DND-41 (cell line): ENCODE results near the gene TBX18.

ENCODE experiments used
- ATAC-seq: fragments of 200-7000 bp; cut with Tn5 transposase; 3 replicates; pipeline ENCODE4 v1.9.1; 2021; ENCODE audit warnings: low read depth; ENCODE audit not compliant: insufficient read depth
- DNase-seq: peaks from one replicate; pipeline ENCODE4 v3.0.0-alpha.2; 2020
- H2AFZ ChIP-seq: 2 replicates; pipeline ENCODE4 v1.6.0; 2012; ENCODE audit warnings: low read depth, low read length
- H3K27ac ChIP-seq: 2 replicates; pipeline ENCODE4 v1.5.1; 2012; ENCODE audit warnings: low read length, inconsistent platforms
- H3K27me3 ChIP-seq: fragments of 200-600 bp; sonication (generic); 2 replicates; pipeline ENCODE4 v1.6.0; 2012; ENCODE audit warnings: low read length, mild to moderate bottlenecking, inconsistent platforms; ENCODE audit not compliant: insufficient read depth, poor library complexity
- H3K36me3 ChIP-seq: 2 replicates; pipeline ENCODE4 v1.5.1; 2012; ENCODE audit warnings: low read length, inconsistent platforms; ENCODE audit not compliant: insufficient read depth
- H3K4me1 ChIP-seq: 2 replicates; pipeline ENCODE4 v1.5.1; 2012; ENCODE audit warnings: mild to moderate bottlenecking, low read length; ENCODE audit not compliant: insufficient read depth
- H3K4me2 ChIP-seq: 2 replicates; pipeline ENCODE4 v1.6.0; 2012; ENCODE audit warnings: mild to moderate bottlenecking, moderate library complexity, low read length, inconsistent platforms; ENCODE audit not compliant: insufficient read depth
- H3K4me3 ChIP-seq, 2 experiments: fragments of 200-600 bp in 1 of 2; shearing (Covaris generic) in 1 of 2; 2 replicates each; pipeline ENCODE4 v1.5.1; 2012 to 2016; ENCODE audit warnings: inconsistent platforms in 2 of 2, low read length in 2 of 2, mild to moderate bottlenecking in 2 of 2, low read depth in 1 of 2, moderate library complexity in 1 of 2
- H3K79me2 ChIP-seq: 2 replicates; pipeline ENCODE4 v1.6.0; 2012; ENCODE audit warnings: low read length, inconsistent platforms; ENCODE audit not compliant: insufficient read depth
- H3K9ac ChIP-seq: 2 replicates; pipeline ENCODE4 v1.6.0; 2012; ENCODE audit warnings: low read depth, mild to moderate bottlenecking, inconsistent platforms, low read length, moderate library complexity
- H3K9me3 ChIP-seq: 2 replicates; pipeline ENCODE4 v1.5.1; 2012; ENCODE audit warnings: low read length, moderate library complexity, mild to moderate bottlenecking, inconsistent platforms; ENCODE audit not compliant: insufficient read depth, severe bottlenecking
- H4K20me1 ChIP-seq: 2 replicates; pipeline ENCODE4 v1.6.0; 2012; ENCODE audit warnings: low read length; ENCODE audit not compliant: insufficient read depth
- EZH2 ChIP-seq: IDR thresholded peaks from 3 replicates; pipeline ENCODE4 v1.6.1; 2012; ENCODE audit warnings: borderline replicate concordance, low read depth, mild to moderate bottlenecking, moderate library complexity, low read length, inconsistent platforms; ENCODE audit not compliant: severe bottlenecking
- TF ChIP-seq, protein P1 (sequence below): IDR thresholded peaks from 2 replicates; pipeline ENCODE4 v1.5.1; 2012; ENCODE audit warnings: borderline replicate concordance, low read length, moderate library complexity, mild to moderate bottlenecking; ENCODE audit not compliant: poor library complexity, severe bottlenecking; ENCODE audit errors: extremely low read depth

TBX18 gene

DNA sequence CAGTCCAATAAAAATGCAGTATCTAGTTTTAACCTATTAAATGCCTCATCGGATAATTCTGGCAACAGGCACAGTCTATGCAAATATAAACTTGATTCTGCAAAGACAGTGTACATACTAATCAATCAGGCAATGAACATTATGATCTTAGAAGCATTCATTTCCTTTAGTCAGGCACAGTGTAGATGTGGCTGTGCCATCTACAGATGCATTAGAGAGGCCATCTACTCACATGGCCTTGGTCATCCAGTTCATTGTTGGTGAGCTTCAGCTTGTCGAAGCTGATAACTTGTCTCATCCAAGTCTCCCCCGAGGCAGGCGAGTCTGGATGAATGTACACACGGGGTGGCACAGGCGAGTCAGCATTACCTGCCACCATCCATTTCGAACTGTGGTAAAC lies 7.9 kb downstream of the TBX18 start:
- Histone ChIP-seq H3K36me3 (no peaks in the 10 kb centered on the region), H3K27me3 (no peaks in the 10 kb centered on the region), H3K4me2 (no peak overlapping the region)

DNA sequence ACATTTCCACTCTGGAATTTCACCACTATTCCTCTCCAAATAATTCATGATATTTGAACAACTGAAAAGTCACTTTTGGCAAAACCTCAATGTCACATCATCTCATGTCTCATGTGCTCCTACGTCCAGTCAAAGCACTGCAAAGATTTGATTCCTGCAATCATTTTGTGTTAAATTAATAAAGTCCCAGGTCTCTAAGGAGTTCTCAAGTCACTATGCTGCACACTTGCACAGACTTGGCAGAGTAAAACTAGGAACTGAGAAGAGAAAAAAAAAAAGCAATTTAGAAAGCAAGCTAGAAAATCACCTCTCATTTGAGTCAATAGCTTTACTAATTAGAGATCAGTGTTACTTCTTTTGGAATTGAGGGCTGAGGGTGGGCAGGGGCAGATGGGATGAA lies 11.2 kb downstream of the TBX18 start:
- no peak overlapping the region for H3K27ac ChIP-seq
- H3K36me3 ChIP-seq: no peaks in the 10 kb centered on the region
- no peak overlapping the region for H3K4me3 ChIP-seq
- ATAC-seq: no peak
- H3K9me3 ChIP-seq: no peaks in the 10 kb centered on the region
- no peak overlapping the region for H3K9ac ChIP-seq
- DNase-seq: no peak
- no peak overlapping the region for H3K4me2 ChIP-seq
- H3K79me2 ChIP-seq: no peaks in the 10 kb centered on the region
- H2AFZ ChIP-seq: no peak overlapping the region
- TF ChIP-seq, protein P1, sequence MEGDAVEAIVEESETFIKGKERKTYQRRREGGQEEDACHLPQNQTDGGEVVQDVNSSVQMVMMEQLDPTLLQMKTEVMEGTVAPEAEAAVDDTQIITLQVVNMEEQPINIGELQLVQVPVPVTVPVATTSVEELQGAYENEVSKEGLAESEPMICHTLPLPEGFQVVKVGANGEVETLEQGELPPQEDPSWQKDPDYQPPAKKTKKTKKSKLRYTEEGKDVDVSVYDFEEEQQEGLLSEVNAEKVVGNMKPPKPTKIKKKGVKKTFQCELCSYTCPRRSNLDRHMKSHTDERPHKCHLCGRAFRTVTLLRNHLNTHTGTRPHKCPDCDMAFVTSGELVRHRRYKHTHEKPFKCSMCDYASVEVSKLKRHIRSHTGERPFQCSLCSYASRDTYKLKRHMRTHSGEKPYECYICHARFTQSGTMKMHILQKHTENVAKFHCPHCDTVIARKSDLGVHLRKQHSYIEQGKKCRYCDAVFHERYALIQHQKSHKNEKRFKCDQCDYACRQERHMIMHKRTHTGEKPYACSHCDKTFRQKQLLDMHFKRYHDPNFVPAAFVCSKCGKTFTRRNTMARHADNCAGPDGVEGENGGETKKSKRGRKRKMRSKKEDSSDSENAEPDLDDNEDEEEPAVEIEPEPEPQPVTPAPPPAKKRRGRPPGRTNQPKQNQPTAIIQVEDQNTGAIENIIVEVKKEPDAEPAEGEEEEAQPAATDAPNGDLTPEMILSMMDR: no peak
- no peak for TF ChIP-seq EZH2
- no peaks in the 10 kb centered on the region for H3K4me1 ChIP-seq
- H4K20me1 ChIP-seq: no peaks in the 10 kb centered on the region
- no peaks in the 10 kb centered on the region for H3K27me3 ChIP-seq

More for the DNA sequence above, 7.9 kb downstream of the TBX18 start:
- Histone ChIP-seq H3K27ac (no peak overlapping the region), H3K4me3 (no peak overlapping the region), H3K4me1 (no peaks in the 10 kb centered on the region; the same call in 1 of the 2 replicates), H4K20me1 (no peaks in the 10 kb centered on the region), H3K79me2 (no peaks in the 10 kb centered on the region), H2AFZ (no peak overlapping the region), H3K9ac (no peak overlapping the region), H3K9me3 (no peaks in the 10 kb centered on the region)
- DNase-seq (no peak), ATAC-seq (no peak)
- TF ChIP-seq, protein P1: no peak
- TF ChIP-seq EZH2: no peak

DNA sequence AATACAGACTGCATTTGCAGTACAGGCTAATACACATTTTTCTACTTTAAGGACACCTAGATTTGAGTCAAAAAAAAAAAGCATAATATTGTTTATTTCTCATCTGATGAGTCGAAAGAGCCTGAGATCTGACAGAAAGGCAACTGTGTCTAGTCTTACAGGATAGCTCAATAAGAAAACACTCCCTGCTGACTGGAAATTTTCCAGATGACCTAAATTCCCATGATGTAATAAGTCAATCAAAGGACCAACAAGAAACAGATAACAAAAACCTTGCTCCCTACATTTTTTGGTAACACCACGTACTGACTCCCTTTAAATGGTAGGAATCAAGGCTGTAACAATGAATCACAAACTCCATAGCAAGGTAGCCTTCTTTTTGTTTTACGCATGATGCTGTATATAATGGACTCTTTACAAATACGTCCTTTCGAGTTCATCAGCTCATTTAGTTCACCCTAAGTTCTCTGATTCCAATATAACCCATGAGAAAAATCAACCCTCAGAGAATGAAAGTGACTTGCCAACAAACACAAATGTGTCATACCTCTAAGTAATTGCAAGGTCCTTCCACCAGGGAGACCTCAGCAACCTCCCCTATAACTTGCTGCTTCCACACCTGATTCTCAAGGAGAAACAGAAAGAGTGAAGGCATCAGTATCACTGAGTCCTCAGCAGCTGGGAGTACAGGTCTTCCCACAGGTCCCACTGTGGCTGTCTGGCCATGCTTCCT lies 12.1 kb downstream of the TBX18 start:
- no peak overlapping the region for H3K4me2 ChIP-seq
- H3K36me3 ChIP-seq: no peaks in the 10 kb centered on the region
- no peak overlapping the region for H2AFZ ChIP-seq
- DNase-seq: no peak
- no peak for TF ChIP-seq EZH2
- TF ChIP-seq, protein P1: no peak
- H4K20me1 ChIP-seq: no peaks in the 10 kb centered on the region
- no peaks in the 10 kb centered on the region for H3K4me1 ChIP-seq
- H3K4me3 ChIP-seq: no peak overlapping the region
- H3K9ac ChIP-seq: no peak overlapping the region
- no peaks in the 10 kb centered on the region for H3K79me2 ChIP-seq
- H3K9me3 ChIP-seq: no peaks in the 10 kb centered on the region
- no peak overlapping the region for H3K27ac ChIP-seq
- H3K27me3 ChIP-seq: no peaks in the 10 kb centered on the region
- ATAC-seq: no peak

DNA sequence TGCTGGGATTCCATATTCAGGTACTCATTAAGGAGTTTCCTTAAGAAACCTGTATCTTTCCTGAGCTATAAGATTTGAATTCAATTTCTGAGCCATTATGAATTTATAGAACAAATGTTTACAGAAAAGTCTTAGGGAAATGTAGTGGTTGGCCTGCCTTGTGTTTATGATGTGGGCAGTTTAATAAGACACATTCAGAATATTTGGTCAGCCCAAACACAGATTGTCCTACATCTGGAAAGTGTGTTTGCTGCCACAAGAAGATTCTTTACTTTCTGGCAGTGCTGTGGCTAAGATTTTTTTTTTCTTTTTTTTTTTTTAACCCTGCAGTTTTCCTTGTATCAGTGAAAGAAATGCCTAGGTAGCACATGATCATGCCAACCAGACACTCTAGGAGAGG lies 15.2 kb downstream of the TBX18 start:
- DNase-seq: no peak
- Histone ChIP-seq H4K20me1 (no peaks in the 10 kb centered on the region), H3K4me2 (no peak overlapping the region), H3K27ac (no peak overlapping the region), H3K27me3 (no peaks in the 10 kb centered on the region), H3K9me3 (no peaks in the 10 kb centered on the region), H3K79me2 (no peaks in the 10 kb centered on the region), H3K4me1 (no peaks in the 10 kb centered on the region), H3K9ac (no peak overlapping the region), H3K4me3 (no peak overlapping the region), H2AFZ (no peak overlapping the region), H3K36me3 (no peaks in the 10 kb centered on the region)
- ATAC-seq: no peak
- no peak for TF ChIP-seq EZH2
- TF ChIP-seq, protein P1: no peak
